Neuronal stem cell (in vitro differentiated cells): ENCODE measurements around the gene PTPDC1.

Source experiments
- DNase-seq: peaks from one replicate; pipeline ENCODE4 v3.0.0-alpha.2; 2013; ENCODE audit warnings: low spot score
- H2AFZ ChIP-seq: one replicate; pipeline ENCODE4 v1.6.1; 2013; ENCODE audit warnings: mild to moderate bottlenecking, low read length, inconsistent platforms
- H2AK5ac ChIP-seq: 2 replicates; pipeline ENCODE4 v1.6.1; 2013; ENCODE audit warnings: low read depth, mild to moderate bottlenecking, inconsistent platforms, low read length, moderate library complexity, mixed read lengths
- H2BK120ac ChIP-seq: 2 replicates; pipeline ENCODE4 v1.6.1; 2013; ENCODE audit warnings: low read depth, mild to moderate bottlenecking, inconsistent platforms, low read length, moderate library complexity, mixed read lengths
- H2BK12ac ChIP-seq: one replicate; pipeline ENCODE4 v1.6.1; 2013; ENCODE audit warnings: low read length, inconsistent platforms
- H2BK15ac ChIP-seq: 2 replicates; pipeline ENCODE4 v1.6.1; 2013; ENCODE audit warnings: mild to moderate bottlenecking, low read length, inconsistent platforms, mixed read lengths
- H2BK5ac ChIP-seq: one replicate; pipeline ENCODE4 v1.6.1; 2013; ENCODE audit warnings: inconsistent platforms, mild to moderate bottlenecking, low read length, moderate library complexity
- H3K14ac ChIP-seq: one replicate; pipeline ENCODE4 v1.6.1; 2013; ENCODE audit warnings: low read length, inconsistent platforms
- H3K18ac ChIP-seq: 2 replicates; pipeline ENCODE4 v1.6.1; 2013; ENCODE audit warnings: low read length, inconsistent platforms
- H3K23ac ChIP-seq: 2 replicates; pipeline ENCODE4 v1.6.1; 2013; ENCODE audit warnings: low read depth, mild to moderate bottlenecking, mixed read lengths, low read length, inconsistent platforms; ENCODE audit not compliant: poor library complexity
- H3K27ac ChIP-seq: replicated peaks from 3 replicates; pipeline ENCODE4 v1.5.1; 2013; ENCODE audit warnings: low read length, inconsistent platforms
- H3K27me3 ChIP-seq, 3 experiments: 2 replicates each; pipeline ENCODE4 v1.6.1; 2013; ENCODE audit warnings: low read length in 3 of 3, mild to moderate bottlenecking in 2 of 3, inconsistent platforms in 1 of 3, low read depth in 1 of 3, mixed read lengths in 1 of 3, moderate library complexity in 1 of 3; ENCODE audit not compliant: control insufficient read depth in 3 of 3, insufficient read depth in 3 of 3
- H3K36me3 ChIP-seq, 2 donors: replicated peaks in 1 of 2; 2 replicates each; pipeline ENCODE4 v1.6.1; 2013; ENCODE audit warnings: low read length in 2 of 2; ENCODE audit not compliant: control insufficient read depth in 2 of 2, insufficient read depth in 2 of 2
- H3K4ac ChIP-seq: 2 replicates; pipeline ENCODE4 v1.6.1; 2013; ENCODE audit warnings: inconsistent platforms, mild to moderate bottlenecking, low read length, moderate library complexity
- H3K4me1 ChIP-seq, 2 donors: 1 replicate in 1 of 2; 2 replicates in 1 of 2; pipeline ENCODE4 v1.6.1; 2013; ENCODE audit warnings: low read length in 2 of 2, low read depth in 1 of 2; ENCODE audit not compliant: control insufficient read depth in 2 of 2, insufficient read depth in 1 of 2
- H3K4me2 ChIP-seq: one replicate; pipeline ENCODE4 v1.6.1; 2013; ENCODE audit warnings: mild to moderate bottlenecking, low read length, inconsistent platforms; ENCODE audit not compliant: insufficient read depth, poor library complexity, severe bottlenecking
- H3K4me3 ChIP-seq, 2 donors: 2 replicates each; pipeline ENCODE4 v1.5.1; 2013; ENCODE audit warnings: low read length in 2 of 2, mild to moderate bottlenecking in 2 of 2, inconsistent platforms in 1 of 2, moderate library complexity in 1 of 2
- H3K79me1 ChIP-seq: one replicate; pipeline ENCODE4 v1.6.1; 2013; ENCODE audit warnings: low read depth, mild to moderate bottlenecking, inconsistent platforms, low read length, moderate library complexity
- H3K9ac ChIP-seq: one replicate; pipeline ENCODE4 v1.6.1; 2013; ENCODE audit warnings: mild to moderate bottlenecking, low read depth, low read length, inconsistent platforms; ENCODE audit not compliant: poor library complexity
- H3K9me3 ChIP-seq, 2 donors: replicated peaks in 1 of 2; 2 replicates each; pipeline versions ENCODE3 to v1.6.1; 2013; ENCODE audit warnings: low read length in 2 of 2, mild to moderate bottlenecking in 2 of 2, inconsistent platforms in 1 of 2, low read depth in 1 of 2, mixed read lengths in 1 of 2, moderate library complexity in 1 of 2; ENCODE audit not compliant: control insufficient read depth in 2 of 2, insufficient read depth in 1 of 2
- H4K8ac ChIP-seq: one replicate; pipeline ENCODE4 v1.6.1; 2013; ENCODE audit warnings: low read depth, mild to moderate bottlenecking, inconsistent platforms, low read length, moderate library complexity
- H4K91ac ChIP-seq: one replicate; pipeline ENCODE4 v1.6.1; 2013; ENCODE audit warnings: low read length, low read depth, mild to moderate bottlenecking, inconsistent platforms; ENCODE audit not compliant: poor library complexity
- WGBS, 2 donors: extraction: QIAGEN DNeasy Blood & Tissue Kit; methylation state at CpG; one replicate each; pipeline ENCODE4 v1.1.7; 2013; ENCODE audit warnings: missing lambda C conversion rate in 2 of 2, mixed read lengths in 1 of 2; ENCODE audit not compliant: insufficient read length in 2 of 2, insufficient replicate concordance in 1 of 2; ENCODE audit errors: extremely low coverage in 2 of 2; 5-methylcytosine and 5-hydroxymethylcytosine counted together

The PTPDC1 gene

DNA sequence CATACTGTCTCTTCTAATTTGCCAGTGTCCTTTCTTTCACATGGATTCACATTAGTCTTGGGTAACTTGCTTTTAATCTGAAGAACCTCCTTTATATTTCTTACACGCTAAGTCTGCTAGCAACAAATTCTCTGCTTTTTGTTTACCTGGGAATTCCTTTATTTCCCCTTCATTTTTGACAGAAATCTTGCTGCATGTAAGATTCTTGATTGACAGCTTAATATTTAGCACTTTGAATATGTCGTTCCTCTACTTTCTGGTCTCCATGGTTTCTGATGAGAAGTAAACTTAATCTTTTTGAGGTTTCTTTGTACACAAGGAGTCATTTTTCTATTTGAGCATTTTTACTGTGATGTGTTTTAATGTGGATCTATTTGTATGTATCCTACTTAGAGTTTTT lies 6.2 kb upstream of the PTPDC1 start:
- Histone ChIP-seq H3K4me1 (peaks cover 3% of the 10 kb centered on the region in 2 donors), H3K36me3 (no peaks in the 10 kb centered on the region), H4K8ac (no peak overlapping the region), H2AFZ (no peak overlapping the region), H4K91ac (no peak overlapping the region), H3K4ac (no peak overlapping the region), H2BK12ac (no peak overlapping the region), H2BK15ac (no peak overlapping the region), H3K4me3 (no peak overlapping the region), H3K14ac (no peak overlapping the region), H3K23ac (no peak overlapping the region), H2AK5ac (no peak overlapping the region), H3K27ac (no peak overlapping the region), H3K9ac (no peak overlapping the region), H3K27me3 (no peaks in the 10 kb centered on the region), H3K79me1 (no peaks in the 10 kb centered on the region), H3K4me2 (no peak overlapping the region), H3K18ac (no peak overlapping the region), H2BK5ac (no peak overlapping the region), H3K9me3 (no peaks in the 10 kb centered on the region), H2BK120ac (no peak overlapping the region)
- WGBS, 2 donors: no CpG with 5 or more reads among the region's 2 CpGs
- no peak for DNase-seq

DNA sequence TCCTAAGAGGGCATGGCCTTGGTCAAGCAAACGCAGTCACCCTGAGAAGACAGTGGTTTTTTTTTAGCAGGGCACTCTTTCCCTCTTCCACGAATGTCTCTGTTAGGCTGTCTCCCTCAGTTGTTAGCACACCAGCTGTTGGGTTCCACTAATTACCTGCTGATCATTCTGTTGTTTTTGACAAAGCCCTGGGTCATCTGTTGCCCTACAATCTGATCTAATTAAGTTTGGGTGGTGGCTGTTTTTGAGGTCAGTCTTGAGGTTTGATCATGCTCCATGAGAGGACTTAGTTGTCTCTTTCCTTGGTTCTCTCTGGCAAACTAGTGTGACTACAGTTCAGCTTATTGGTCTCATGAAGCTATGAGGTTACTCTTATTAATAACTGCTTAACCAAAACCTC lies 5.0 kb upstream of the PTPDC1 start:
- no CpG with 5 or more reads among the region's 2 CpGs for WGBS, 2 donors

DNA sequence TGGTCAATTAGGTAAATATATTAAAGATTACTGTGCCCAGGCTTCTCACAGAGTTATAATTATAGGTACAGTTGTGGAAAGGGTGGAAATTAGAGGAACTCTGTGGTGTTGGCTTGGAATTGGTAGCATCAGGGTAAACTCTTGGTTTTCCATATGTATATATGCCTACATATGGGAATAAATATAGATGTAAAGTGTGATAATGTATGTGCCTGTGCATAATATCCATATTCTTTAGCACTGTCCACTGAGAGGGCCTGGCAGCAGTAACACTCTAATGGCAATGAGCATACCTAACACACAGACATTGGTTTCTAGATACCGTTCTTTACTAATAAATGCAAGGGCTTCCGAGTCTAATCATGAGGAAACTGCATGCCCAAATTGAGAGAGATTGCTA lies 4.0 kb upstream of the PTPDC1 start:
- no peak overlapping the region for H2AFZ ChIP-seq
- no peak overlapping the region for H3K18ac ChIP-seq
- no peak overlapping the region for H2BK15ac ChIP-seq
- H2BK12ac ChIP-seq: no peak overlapping the region
- no peak overlapping the region for H3K9ac ChIP-seq
- no peak overlapping the region for H2BK5ac ChIP-seq
- no peak overlapping the region for H3K27ac ChIP-seq
- H4K91ac ChIP-seq: no peak overlapping the region
- peaks cover 7 to 17% of the 10 kb centered on the region in 2 donors for H3K4me1 ChIP-seq
- no peak overlapping the region for H2BK120ac ChIP-seq
- H3K23ac ChIP-seq: no peak overlapping the region
- no peak overlapping the region for H3K4me3 ChIP-seq
- H4K8ac ChIP-seq: no peak overlapping the region
- no peak overlapping the region for H3K4ac ChIP-seq
- no peaks in the 10 kb centered on the region for H3K36me3 ChIP-seq
- H3K79me1 ChIP-seq: no peaks in the 10 kb centered on the region
- no peaks in the 10 kb centered on the region for H3K27me3 ChIP-seq
- no peak overlapping the region for H3K14ac ChIP-seq
- H2AK5ac ChIP-seq: no peak overlapping the region
- WGBS, 2 donors: no CpG with 5 or more reads among the region's 2 CpGs
- DNase-seq: no peak
- no peaks in the 10 kb centered on the region for H3K9me3 ChIP-seq
- no peak overlapping the region for H3K4me2 ChIP-seq

More for the DNA sequence above, 5.0 kb upstream of the PTPDC1 start:
- Histone ChIP-seq H3K27ac (no peak overlapping the region), H3K79me1 (no peaks in the 10 kb centered on the region), H2AK5ac (no peak overlapping the region), H3K4me2 (no peak overlapping the region), H4K8ac (no peak overlapping the region), H3K14ac (no peak overlapping the region), H3K27me3 (no peaks in the 10 kb centered on the region), H3K9ac (no peak overlapping the region), H3K4me3 (no peak overlapping the region), H4K91ac (no peak overlapping the region), H2BK5ac (no peak overlapping the region), H3K36me3 (no peaks in the 10 kb centered on the region), H3K9me3 (no peaks in the 10 kb centered on the region), H2BK120ac (no peak overlapping the region), H3K4me1 (peaks cover 3 to 12% of the 10 kb centered on the region in 2 donors), H2AFZ (no peak overlapping the region), H3K23ac (no peak overlapping the region), H3K18ac (no peak overlapping the region), H2BK12ac (no peak overlapping the region), H3K4ac (no peak overlapping the region), H2BK15ac (no peak overlapping the region)
- DNase-seq: no peak

DNA sequence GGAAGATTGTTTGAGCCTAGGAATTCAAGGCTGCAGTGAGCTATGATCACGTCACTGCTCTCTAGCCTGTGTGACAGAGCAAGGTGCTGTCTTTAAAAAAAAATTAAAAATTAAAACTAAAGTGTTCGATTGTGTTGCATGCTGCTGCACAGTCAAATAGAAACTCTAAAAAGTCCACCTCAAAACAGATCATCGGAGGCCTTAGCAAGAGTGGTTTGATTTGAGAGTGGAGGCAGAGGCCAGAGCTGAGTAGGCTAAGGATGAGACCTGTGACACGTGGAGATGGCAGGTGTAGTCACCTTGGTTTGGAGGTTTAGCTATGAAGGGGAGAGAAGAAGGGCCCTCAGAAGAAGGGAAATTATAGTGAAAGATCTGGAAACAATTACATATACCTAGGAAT lies 2.8 kb upstream of the PTPDC1 start:
- H4K8ac ChIP-seq: no peak overlapping the region
- H2AFZ ChIP-seq: no peak overlapping the region
- peaks cover 8 to 19% of the 10 kb centered on the region in 2 donors for H3K4me1 ChIP-seq
- no peaks in the 10 kb centered on the region for H3K27me3 ChIP-seq
- H3K14ac ChIP-seq: no peak overlapping the region
- no peaks in the 10 kb centered on the region for H3K79me1 ChIP-seq
- no peak overlapping the region for H3K4ac ChIP-seq
- H3K4me2 ChIP-seq: no peak overlapping the region
- DNase-seq: no peak
- H3K9ac ChIP-seq: no peak overlapping the region
- no peak overlapping the region for H3K27ac ChIP-seq
- peaks cover 0 to 5% of the 10 kb centered on the region in 2 donors for H3K36me3 ChIP-seq
- no peak overlapping the region for H2BK120ac ChIP-seq
- no peak overlapping the region for H2AK5ac ChIP-seq
- no peak overlapping the region for H2BK12ac ChIP-seq
- H4K91ac ChIP-seq: no peak overlapping the region
- no peak overlapping the region for H2BK5ac ChIP-seq
- H2BK15ac ChIP-seq: no peak overlapping the region
- no CpG with 5 or more reads among the region's 4 CpGs for WGBS, 2 donors
- no peak overlapping the region for H3K4me3 ChIP-seq
- no peak overlapping the region for H3K23ac ChIP-seq
- H3K18ac ChIP-seq: no peak overlapping the region
- H3K9me3 ChIP-seq: no peaks in the 10 kb centered on the region
